MCF 10A (cell line): ENCODE results near the gene TBX1. TPM values are rescaled to one million over a fixed set of nuclear protein-coding genes. Genes with fewer than 3 reads are reported as not detected.

ENCODE experiments used
- BruUV-seq: library from RNA; stranded (reverse); fragments of 400-500 nt; replicated peaks from 2 replicates; lab custom pipeline; 2021; lab: Mats Ljungman, UMichigan
- CTCF ChIA-PET: fragments of 300-600 bp; sonication (Branson Sonifier 250); formaldehyde crosslinking; extraction: SDS; loops from one replicate; lab custom pipeline; 2021; ENCODE audit warnings: antibody characterized with exemption, inconsistent platforms; lab: Yijun Ruan, JAX
- POLR2A ChIA-PET: fragments of 300-600, 350-650 bp; sonication (Branson Sonifier 250); formaldehyde crosslinking; extraction: SDS; loops from one replicate; lab custom pipeline; 2020; ENCODE audit warnings: antibody characterized with exemption, inconsistent platforms; lab: Yijun Ruan, JAX
- DNase-seq: peaks from one replicate; pipeline ENCODE4 v3.0.0-alpha.2; 2018; ENCODE audit not compliant: unreplicated experiment
- H3K27ac Mint-ChIP-seq: one replicate; pipeline ENCODE4 v1.8.0; 2022; ENCODE audit warnings: mild to moderate bottlenecking, low read depth, mixed read lengths; ENCODE audit not compliant: unreplicated experiment
- H3K27me3 Mint-ChIP-seq: one replicate; pipeline ENCODE4 v1.8.0; 2022; ENCODE audit warnings: mixed read lengths; ENCODE audit not compliant: insufficient read depth, unreplicated experiment
- H3K36me3 Mint-ChIP-seq: one replicate; pipeline ENCODE4 v1.8.0; 2022; ENCODE audit warnings: mild to moderate bottlenecking, moderate library complexity, mixed read lengths; ENCODE audit not compliant: insufficient read depth, unreplicated experiment
- H3K4me1 Mint-ChIP-seq: one replicate; pipeline ENCODE4 v1.8.0; 2022; ENCODE audit warnings: mixed read lengths; ENCODE audit not compliant: insufficient read depth, unreplicated experiment
- H3K4me3 Mint-ChIP-seq: one replicate; pipeline ENCODE4 v1.8.0; 2022; ENCODE audit warnings: mild to moderate bottlenecking, moderate library complexity, mixed read lengths; ENCODE audit not compliant: unreplicated experiment
- H3K9me3 Mint-ChIP-seq: one replicate; pipeline ENCODE4 v1.8.0; 2022; ENCODE audit warnings: mixed read lengths; ENCODE audit not compliant: unreplicated experiment
- CTCF ChIP-seq: fragments of 200-600 bp; IDR thresholded peaks from one replicate; pipeline ENCODE4 v1.8.0; 2022; ENCODE audit warnings: antibody characterized with exemption, mild to moderate bottlenecking; ENCODE audit not compliant: unreplicated experiment
- intact Hi-C: fragments of 100-400 bp; cut with micrococcal nuclease; formaldehyde crosslinking; loops from 2 replicates; pipeline ENCODE4 v1.14.1; 2022
- total RNA-seq: library from RNA; stranded (reverse); gene quantifications from 2 replicates; pipeline ENCODE4 v1.2.3, GENCODE V29; 2022

Gene TBX1
- total RNA-seq, 1 experiment from 2014 or later, result not detected

- Mint-ChIP-seq H3K27ac (no peak overlapping the region), H3K36me3 (no peaks in the 10 kb centered on the region), H3K27me3 (no peaks in the 10 kb centered on the region), H3K9me3 (no peaks in the 10 kb centered on the region), H3K4me3 (no peak overlapping the region), H3K4me1 (no peaks in the 10 kb centered on the region)
- TF ChIP-seq CTCF, result no peak
- BruUV-seq, result no TSS peak
- POLR2A ChIA-PET, result no interaction called here
- no peak for DNase-seq
- CTCF ChIA-PET, result interaction anchor here (1.6 kb wide), 1 partner anchor 18 kb away, joined by 5 read pairs; no protein-coding TSS in a partner anchor
- intact Hi-C loops, result no loop called here
Observed at GRCh38 chr22:19737846-19738663, 22.5 kb upstream of the TBX1 start.

GRCh38 chr22:19738664-19739447 is 21.7 kb upstream of the TBX1 start:
- Mint-ChIP-seq H3K4me1 (no peaks in the 10 kb centered on the region), H3K27ac (no peak overlapping the region), H3K9me3 (no peaks in the 10 kb centered on the region), H3K4me3 (no peak overlapping the region), H3K27me3 (no peaks in the 10 kb centered on the region), H3K36me3 (no peaks in the 10 kb centered on the region)
- no TSS peak for BruUV-seq
- intact Hi-C loops, result no loop called here
- no peak for TF ChIP-seq CTCF
- no peak for DNase-seq
- CTCF ChIA-PET, result interaction anchor here (1.6 kb wide), 1 partner anchor 17 kb away, joined by 5 read pairs; no protein-coding TSS in a partner anchor
- POLR2A ChIA-PET, result no interaction called here

GRCh38 chr22:19739448-19739895 is 21.1 kb upstream of the TBX1 start:
- TF ChIP-seq CTCF, result no peak
- POLR2A ChIA-PET, result no interaction called here
- BruUV-seq, result no TSS peak
- Mint-ChIP-seq H3K27ac (no peak overlapping the region), H3K9me3 (no peaks in the 10 kb centered on the region), H3K27me3 (no peaks in the 10 kb centered on the region), H3K4me3 (no peak overlapping the region), H3K4me1 (no peaks in the 10 kb centered on the region), H3K36me3 (no peaks in the 10 kb centered on the region)
- intact Hi-C loops, result no loop called here
- CTCF ChIA-PET, result interaction anchor here (1.6 kb wide), 1 partner anchor 17 kb away, joined by 5 read pairs; no protein-coding TSS in a partner anchor
- DNase-seq, result no peak

GRCh38 chr22:19739911-19740449 is 20.6 kb upstream of the TBX1 start:
- Mint-ChIP-seq H3K27me3 (no peaks in the 10 kb centered on the region), H3K27ac (no peak overlapping the region), H3K4me1 (no peaks in the 10 kb centered on the region), H3K36me3 (no peaks in the 10 kb centered on the region), H3K4me3 (no peak overlapping the region), H3K9me3 (no peaks in the 10 kb centered on the region)
- no peak for DNase-seq
- ChIA-PET CTCF (interaction anchor here (1.1 kb wide), 1 partner anchor 8 kb away, joined by 3 read pairs; no protein-coding TSS in a partner anchor), POLR2A (no interaction called here)
- no peak for TF ChIP-seq CTCF
- intact Hi-C loops, result no loop called here
- BruUV-seq, result no TSS peak
